HG02763 (cell line): ENCODE results near the gene TIA1.
"Not testable (repeated sequence)": the region's sequence is repeated elsewhere in the genome, so short reads cannot be mapped to it uniquely, and the experiment has no call there.

Experiments
- ATAC-seq: cut with Tn5 transposase; IDR thresholded peaks from one replicate; pipeline ENCODE4 v1.9.1; 2021; ENCODE audit warnings: mild to moderate bottlenecking, moderate library complexity; ENCODE audit not compliant: unreplicated experiment

The TIA1 gene

GRCh38 chr2:70226781-70227180 is 21.6 kb downstream of the TIA1 start:
- no peak for ATAC-seq

GRCh38 chr2:70223305-70223704 is 25.1 kb downstream of the TIA1 start:
- not testable (repeated sequence) for ATAC-seq

- ATAC-seq: no peak
Measured at GRCh38 chr2:70214953-70215549, 33.4 kb downstream of the TIA1 start.

- ATAC-seq: no peak
Measured at GRCh38 chr2:70214365-70214764, 34.1 kb downstream of the TIA1 start.

GRCh38 chr2:70212298-70212932 is 36.0 kb downstream of the TIA1 start:
- ATAC-seq: no peak

GRCh38 chr2:70211595-70211994 is 36.8 kb downstream of the TIA1 start:
- no peak for ATAC-seq

GRCh38 chr2:70204452-70204851 is 44.0 kb downstream of the TIA1 start:
- ATAC-seq: no peak

- ATAC-seq: no peak
Measured at GRCh38 chr2:70203086-70203485, 45.3 kb downstream of the TIA1 start.

- no peak for ATAC-seq
Measured at GRCh38 chr2:70202236-70202806, 46.1 kb downstream of the TIA1 start.

- no peak for ATAC-seq
Measured at GRCh38 chr2:70201831-70202230, 46.6 kb downstream of the TIA1 start.

GRCh38 chr2:70201225-70201768 is 47.1 kb downstream of the TIA1 start:
- no peak for ATAC-seq

GRCh38 chr2:70199320-70199864 is 49.0 kb downstream of the TIA1 start:
- ATAC-seq: no peak

- no peak for ATAC-seq
Measured at GRCh38 chr2:70192516-70192915, 55.9 kb downstream of the TIA1 start.

- no peak for ATAC-seq
Measured at GRCh38 chr2:70191244-70191735, 57.1 kb downstream of the TIA1 start.

GRCh38 chr2:70190418-70191243 is 57.8 kb downstream of the TIA1 start, which contains the start of gene C2orf42:
Gene C2orf42 (minus strand): TSS chr2:70191019. CDS start chr2:70181985, 9,034 bp downstream.
- peak; percentile 85 for ATAC-seq

- no peak for ATAC-seq
Measured at GRCh38 chr2:70188460-70188859, 60.0 kb downstream of the TIA1 start.

GRCh38 chr2:70187170-70187569 is 61.3 kb downstream of the TIA1 start:
- not testable (repeated sequence) for ATAC-seq

GRCh38 chr2:70182689-70183088 is 65.7 kb downstream of the TIA1 start:
- no peak for ATAC-seq

- peak; percentile 80 for ATAC-seq
Measured at GRCh38 chr2:70181363-70181956, 67.0 kb downstream of the TIA1 start.

GRCh38 chr2:70173520-70173919 is 74.9 kb downstream of the TIA1 start:
- no peak for ATAC-seq
